Cardiac muscle cell (in vitro differentiated cells and primary cell): ENCODE results near the gene POU2AF3. TPM values are rescaled to one million over a fixed set of nuclear protein-coding genes. Genes with fewer than 3 reads are reported as not detected.

Source experiments
- DNase-seq, 2 donors: peaks; one replicate each; pipeline versions ENCODE4 v3.0.0 to v3.0.0-alpha.2; 2010 to 2017; ENCODE audit warnings: low read depth in 1 of 2, low spot score in 1 of 2
- H3K27ac ChIP-seq: fragments of 200-600 bp; sonication (generic); 2 replicates; pipeline ENCODE4 v1.5.1; 2016
- H3K27me3 ChIP-seq: fragments of 200-600 bp; sonication (generic); 2 replicates; pipeline ENCODE4 v1.6.0; 2016; ENCODE audit warnings: control low read depth
- H3K36me3 ChIP-seq: fragments of 200-600 bp; sonication (generic); 2 replicates; pipeline ENCODE4 v1.5.1; 2016; ENCODE audit warnings: control low read depth
- H3K4me1 ChIP-seq: fragments of 200-600 bp; sonication (generic); 2 replicates; pipeline ENCODE4 v1.8.1; 2017; ENCODE audit warnings: low read depth, mild to moderate bottlenecking, mixed run types
- H3K4me3 ChIP-seq: fragments of 200-600 bp; sonication (generic); 2 replicates; pipeline ENCODE4 v1.5.1; 2016; ENCODE audit warnings: mild to moderate bottlenecking
- H3K9me3 ChIP-seq: fragments of 200-600 bp; sonication (generic); 2 replicates; pipeline ENCODE4 v1.5.1; 2017; ENCODE audit warnings: low read depth, mild to moderate bottlenecking, control low read depth
- polyA plus RNA-seq: library from polyadenylated mRNA; unstranded; fragments of >200 nt; fragmentation: Nextera tagmentation; extraction: Ambion mirVana; gene quantifications from 2 replicates; pipeline ENCODE4 v1.2.1, GENCODE V29; 2016
- total RNA-seq: library from RNA; depleted of rRNA; stranded (reverse); fragments of >200 nt; gene quantifications from 2 replicates; pipeline ENCODE4 v1.2.3, GENCODE V29; 2016
- TF ChIP-seq, protein P1 (sequence below): IDR thresholded peaks from 2 replicates; pipeline ENCODE4 v1.5.1; 2012; ENCODE audit warnings: low read depth, mild to moderate bottlenecking, low read length

Gene POU2AF3
- total and polyA plus RNA-seq, 2 experiments from 2014 or later: 0.36 to 0.83 TPM

DNA sequence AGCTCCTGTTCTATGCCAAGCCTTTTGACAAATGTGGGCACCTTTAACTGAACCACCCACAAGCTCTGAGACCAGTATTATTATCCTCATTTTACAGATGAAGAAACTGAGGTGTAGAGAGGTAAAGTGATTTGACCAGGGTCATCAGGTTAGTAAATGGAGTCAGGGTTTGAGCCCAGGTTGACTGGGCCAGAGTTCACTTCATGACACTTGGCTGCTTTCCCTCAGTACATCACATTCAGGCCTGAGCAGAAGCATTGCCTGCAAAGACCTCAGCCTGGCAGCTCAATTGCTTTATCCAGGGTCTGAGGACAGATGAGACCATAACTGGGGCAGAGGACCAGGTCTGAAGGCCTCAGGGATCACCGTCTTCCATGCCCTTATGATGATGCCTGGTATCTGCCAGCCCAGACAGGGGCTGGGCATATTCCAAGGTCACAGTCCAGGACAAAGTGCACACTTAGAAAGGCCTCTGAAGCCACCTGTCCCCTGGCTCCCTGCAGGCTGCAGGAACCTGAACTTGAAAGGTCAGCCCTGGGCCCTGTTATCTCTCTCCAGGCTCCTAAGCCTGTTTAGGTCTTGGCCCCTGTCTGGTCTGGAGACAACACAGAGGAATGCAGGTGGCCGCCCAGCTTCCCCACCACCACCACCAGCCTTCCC lies 32.0 kb downstream of the POU2AF3 start:
- H3K36me3 ChIP-seq: no peaks in the 10 kb centered on the region
- H3K27ac ChIP-seq: no peak overlapping the region
- H3K9me3 ChIP-seq: no peaks in the 10 kb centered on the region
- no peaks in the 10 kb centered on the region for H3K27me3 ChIP-seq
- DNase-seq: no peak
- no peak overlapping the region for H3K4me3 ChIP-seq
- H3K4me1 ChIP-seq: no peaks in the 10 kb centered on the region
- TF ChIP-seq, protein P1, sequence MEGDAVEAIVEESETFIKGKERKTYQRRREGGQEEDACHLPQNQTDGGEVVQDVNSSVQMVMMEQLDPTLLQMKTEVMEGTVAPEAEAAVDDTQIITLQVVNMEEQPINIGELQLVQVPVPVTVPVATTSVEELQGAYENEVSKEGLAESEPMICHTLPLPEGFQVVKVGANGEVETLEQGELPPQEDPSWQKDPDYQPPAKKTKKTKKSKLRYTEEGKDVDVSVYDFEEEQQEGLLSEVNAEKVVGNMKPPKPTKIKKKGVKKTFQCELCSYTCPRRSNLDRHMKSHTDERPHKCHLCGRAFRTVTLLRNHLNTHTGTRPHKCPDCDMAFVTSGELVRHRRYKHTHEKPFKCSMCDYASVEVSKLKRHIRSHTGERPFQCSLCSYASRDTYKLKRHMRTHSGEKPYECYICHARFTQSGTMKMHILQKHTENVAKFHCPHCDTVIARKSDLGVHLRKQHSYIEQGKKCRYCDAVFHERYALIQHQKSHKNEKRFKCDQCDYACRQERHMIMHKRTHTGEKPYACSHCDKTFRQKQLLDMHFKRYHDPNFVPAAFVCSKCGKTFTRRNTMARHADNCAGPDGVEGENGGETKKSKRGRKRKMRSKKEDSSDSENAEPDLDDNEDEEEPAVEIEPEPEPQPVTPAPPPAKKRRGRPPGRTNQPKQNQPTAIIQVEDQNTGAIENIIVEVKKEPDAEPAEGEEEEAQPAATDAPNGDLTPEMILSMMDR: no peak

DNA sequence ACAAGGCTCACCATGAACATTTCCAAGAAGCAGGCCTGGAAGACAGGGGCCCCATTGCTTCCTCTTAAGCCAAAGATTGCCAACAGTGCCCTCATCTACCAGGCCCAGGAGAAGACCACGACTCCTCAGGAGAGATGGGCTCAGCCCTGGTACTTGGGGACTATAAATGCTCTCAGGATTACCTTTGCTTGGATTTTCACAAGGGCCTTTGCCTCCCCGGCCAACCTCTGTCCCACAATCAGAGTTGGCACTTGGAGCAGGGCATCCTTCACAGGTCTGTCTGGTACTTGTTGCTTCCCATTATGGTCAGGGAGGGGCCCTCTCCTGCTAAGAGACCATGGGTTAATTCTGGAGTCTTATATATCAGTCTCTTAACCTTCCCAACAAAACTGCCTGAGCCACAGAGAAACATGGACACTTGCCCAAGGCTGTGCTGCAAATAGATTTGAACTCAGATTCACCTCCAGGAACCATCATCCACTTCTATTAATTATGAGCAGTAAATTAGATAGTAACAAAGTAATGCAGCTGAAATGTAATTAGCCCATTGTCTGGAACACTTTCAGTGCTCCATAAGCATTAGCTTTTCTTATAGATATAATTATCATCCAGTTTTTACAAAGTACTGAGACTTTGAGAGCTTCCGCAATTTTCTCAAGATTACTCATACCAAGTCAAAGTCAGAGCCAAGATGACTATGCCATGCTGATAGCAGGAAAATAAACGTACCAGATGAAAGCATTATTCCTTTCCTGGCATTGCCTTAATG lies 33.5 kb downstream of the POU2AF3 start:
- Histone ChIP-seq H3K4me1 (no peaks in the 10 kb centered on the region), H3K27me3 (no peaks in the 10 kb centered on the region), H3K9me3 (no peaks in the 10 kb centered on the region), H3K4me3 (no peak overlapping the region), H3K27ac (no peak overlapping the region), H3K36me3 (no peaks in the 10 kb centered on the region)
- TF ChIP-seq, protein P1: no peak
- DNase-seq: peak in 1 of 2 donors; percentile 65

DNA sequence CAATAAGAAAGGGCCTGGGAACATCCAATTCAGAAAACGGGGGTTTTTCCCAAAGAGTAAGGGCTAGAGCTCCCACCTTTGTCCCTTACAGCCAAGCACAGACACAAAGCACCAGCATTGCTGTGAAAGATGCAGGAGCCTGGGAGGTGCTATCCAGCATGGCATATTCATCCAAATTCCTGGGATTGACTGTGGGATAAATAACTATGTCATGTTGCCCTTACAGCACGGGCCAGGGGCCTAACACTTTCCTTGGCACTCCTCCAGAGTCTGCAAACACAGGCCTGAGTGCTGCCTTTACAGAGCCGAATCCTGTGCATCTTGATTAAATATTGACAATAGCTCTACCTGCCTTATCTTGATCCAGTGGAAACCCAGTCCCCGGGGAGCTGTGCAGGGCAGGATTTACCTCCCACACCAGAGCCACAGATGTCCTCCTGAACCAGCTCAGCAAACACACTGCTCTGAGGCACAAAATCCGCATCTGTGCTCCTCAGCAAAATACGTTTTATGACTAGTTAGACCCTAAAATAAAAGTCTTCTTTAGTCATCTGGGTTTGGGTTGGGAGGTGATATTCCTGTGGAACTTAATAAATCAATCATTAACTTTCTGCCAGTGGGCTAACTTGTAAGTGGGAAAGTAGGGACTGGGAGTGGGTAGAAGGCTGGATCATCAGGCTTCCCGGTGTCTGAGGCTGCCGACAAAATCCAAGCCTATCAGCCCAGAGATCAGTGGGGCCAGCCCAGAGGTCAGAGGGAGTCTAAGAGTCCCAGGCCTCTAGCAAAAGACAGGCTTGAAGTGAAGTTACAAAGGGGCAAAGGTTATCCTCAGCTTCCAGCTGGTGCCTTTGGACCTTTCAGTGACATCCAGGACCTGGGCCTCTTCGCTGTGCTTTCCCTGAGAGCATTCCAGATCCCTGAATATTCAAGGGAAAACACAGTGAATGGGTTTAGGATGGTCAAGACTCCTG lies 36.5 kb downstream of the POU2AF3 start:
- Histone ChIP-seq H3K36me3 (no peaks in the 10 kb centered on the region), H3K4me1 (no peaks in the 10 kb centered on the region), H3K27ac (no peak overlapping the region), H3K4me3 (no peak overlapping the region), H3K9me3 (no peaks in the 10 kb centered on the region), H3K27me3 (no peaks in the 10 kb centered on the region)
- TF ChIP-seq, protein P1: no peak
- DNase-seq: no peak

DNA sequence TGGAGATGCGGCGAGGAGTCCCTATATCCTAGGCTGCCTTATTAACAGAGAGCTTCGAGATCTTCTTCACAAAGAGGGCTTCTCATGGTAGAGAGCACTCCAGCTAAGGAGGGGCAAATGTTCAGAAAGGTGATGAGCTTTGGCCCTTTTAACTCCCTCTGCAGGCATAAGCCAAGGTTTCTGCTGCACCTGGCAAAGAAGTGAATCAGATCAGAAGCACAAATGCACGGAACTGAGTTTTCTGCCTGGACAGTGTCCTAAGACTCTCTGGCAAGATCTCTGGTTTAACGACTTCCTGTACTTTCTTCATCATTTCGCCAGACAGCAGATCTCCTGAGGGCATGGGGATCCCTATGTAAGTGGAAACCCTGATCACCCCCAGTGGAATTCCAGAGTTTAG lies 37.2 kb downstream of the POU2AF3 start:
- Histone ChIP-seq H3K4me1 (no peaks in the 10 kb centered on the region), H3K9me3 (no peaks in the 10 kb centered on the region), H3K27ac (no peak overlapping the region), H3K36me3 (no peaks in the 10 kb centered on the region), H3K27me3 (no peaks in the 10 kb centered on the region), H3K4me3 (no peak overlapping the region)
- TF ChIP-seq, protein P1: no peak
- no peak for DNase-seq

DNA sequence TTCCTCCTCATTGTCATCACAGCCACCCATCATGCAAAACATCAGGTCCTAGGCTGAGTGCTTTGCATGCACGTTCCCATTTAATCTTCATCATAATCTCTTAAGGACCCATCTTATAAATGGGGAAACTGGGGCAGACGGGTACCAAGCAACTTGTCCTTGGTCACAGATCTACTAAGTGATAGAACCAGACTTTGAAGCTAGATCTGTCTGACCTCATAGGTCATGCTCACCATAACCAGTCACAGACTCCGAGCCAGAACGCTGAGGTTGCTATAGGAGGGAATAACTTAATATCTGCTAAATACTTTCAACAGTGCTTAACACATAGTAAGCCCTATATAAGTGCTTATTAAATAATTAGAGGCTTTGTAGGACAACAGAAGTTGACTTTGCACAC lies 37.7 kb downstream of the POU2AF3 start:
- Histone ChIP-seq H3K36me3 (no peaks in the 10 kb centered on the region), H3K4me3 (no peak overlapping the region), H3K27me3 (no peaks in the 10 kb centered on the region), H3K4me1 (no peaks in the 10 kb centered on the region), H3K9me3 (no peaks in the 10 kb centered on the region), H3K27ac (no peak overlapping the region)
- no peak for DNase-seq
- TF ChIP-seq, protein P1: no peak
